HG02884 (cell line): ENCODE results near the gene GTSE1.

Source experiments
- ATAC-seq: cut with Tn5 transposase; IDR thresholded peaks from one replicate; pipeline ENCODE4 v1.9.1; 2021; ENCODE audit warnings: mild to moderate bottlenecking, moderate library complexity; ENCODE audit not compliant: unreplicated experiment

The GTSE1 gene

GRCh38 chr22:46274381-46274780 is 22.3 kb upstream of the GTSE1 start:
- no peak for ATAC-seq

- ATAC-seq: no peak
These were observed 21.1 kb upstream of the GTSE1 start for GRCh38 chr22:46275455-46276122.

- no peak for ATAC-seq
These were observed 20.1 kb upstream of the GTSE1 start for GRCh38 chr22:46276563-46276962.

GRCh38 chr22:46278656-46279645 is 17.7 kb upstream of the GTSE1 start:
- no peak for ATAC-seq

- no peak for ATAC-seq
These were observed 16.4 kb upstream of the GTSE1 start for GRCh38 chr22:46280063-46280817.

GRCh38 chr22:46280999-46281623 is 15.6 kb upstream of the GTSE1 start:
- no peak for ATAC-seq

- ATAC-seq: no peak
These were observed 14.6 kb upstream of the GTSE1 start for GRCh38 chr22:46281866-46282678.

- ATAC-seq: no peak
These were observed 10.7 kb upstream of the GTSE1 start for GRCh38 chr22:46286006-46286405.

- ATAC-seq: no peak
These were observed 9.5 kb upstream of the GTSE1 start for GRCh38 chr22:46286941-46287872.

- no peak for ATAC-seq
These were observed 8.6 kb upstream of the GTSE1 start for GRCh38 chr22:46287873-46288751.

GRCh38 chr22:46288846-46289243 is 7.8 kb upstream of the GTSE1 start:
- ATAC-seq: no peak

- no peak for ATAC-seq
These were observed 7.3 kb upstream of the GTSE1 start for GRCh38 chr22:46289244-46289891.

- ATAC-seq: no peak
These were observed 6.4 kb upstream of the GTSE1 start for GRCh38 chr22:46290121-46290842.

GRCh38 chr22:46290843-46291785 is 5.6 kb upstream of the GTSE1 start:
- ATAC-seq: no peak

- no peak for ATAC-seq
These were observed 4.5 kb upstream of the GTSE1 start for GRCh38 chr22:46292173-46292572.

GRCh38 chr22:46292732-46293131 is 3.9 kb upstream of the GTSE1 start:
- no peak for ATAC-seq
